Stimulated activated CD4-positive, alpha-beta T cell treated with anti-CD3 and anti-CD28 coated beads, Interleukin-4, amount 100 ng/mL, for 48 hours (primary cell): Measurements from ENCODE around the gene ZNF777.
A peak's percentile ranks its signal among the peaks of the same experiment; 100 is the strongest.
"Not testable (repeated sequence)": the region's sequence is repeated elsewhere in the genome, so short reads cannot be mapped to it uniquely, and the experiment has no call there.

Experiments
- DNase-seq, 2 donors: peaks; one replicate each; pipeline ENCODE4 v3.0.0-alpha.2; 2020; ENCODE audit warnings: low read depth in 2 of 2

The ZNF777 gene

GRCh38 chr7:149455175-149455950 is 5.5 kb downstream of the ZNF777 start:
- DNase-seq, result no peak

DNA sequence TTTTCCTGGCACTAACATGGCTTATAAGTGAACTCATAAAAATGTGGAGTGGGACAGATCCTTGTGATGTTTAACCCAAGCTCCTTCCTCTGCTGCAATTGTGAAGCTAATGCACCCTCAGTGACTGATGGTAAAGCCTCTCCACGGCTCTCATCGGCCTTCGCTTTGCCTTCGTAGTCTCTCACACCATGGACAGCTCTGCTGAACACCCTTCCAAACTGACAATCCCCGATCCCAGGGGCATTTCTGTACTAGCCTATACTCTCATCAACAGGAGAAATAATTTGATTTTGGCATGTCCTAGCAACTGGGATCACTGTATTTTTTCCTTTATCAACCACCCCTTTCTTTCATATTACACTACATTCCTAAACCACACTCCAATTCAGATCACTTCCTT is 6.1 kb downstream of the ZNF777 start:
- DNase-seq, result no peak

GRCh38 chr7:149454006-149454405 is 6.9 kb downstream of the ZNF777 start:
- DNase-seq, result no peak

- no peak for DNase-seq
Measured at GRCh38 chr7:149450821-149451220, 10.0 kb downstream of the ZNF777 start.

GRCh38 chr7:149449897-149450296 is 11.0 kb downstream of the ZNF777 start:
- DNase-seq, result no peak

DNA sequence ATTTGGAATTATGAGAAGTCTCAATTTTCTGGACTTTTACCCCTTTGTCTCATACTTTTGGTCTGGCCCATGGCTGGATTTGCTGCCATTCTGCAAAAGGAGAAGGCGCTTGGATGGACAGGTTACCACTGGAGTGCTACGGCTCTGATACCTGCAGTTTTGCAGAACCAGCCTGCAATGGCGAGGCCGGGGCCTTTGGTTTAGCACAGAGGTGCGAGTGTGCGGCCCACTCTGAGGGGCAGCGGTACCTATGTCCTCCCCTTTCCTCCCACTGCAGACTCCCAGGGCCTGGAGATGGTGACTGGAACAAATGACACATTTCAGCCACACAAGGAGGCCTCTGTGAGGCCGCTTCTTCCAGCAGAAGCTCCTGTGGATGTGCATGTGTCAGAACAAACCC is 11.9 kb downstream of the ZNF777 start:
- no peak for DNase-seq

DNA sequence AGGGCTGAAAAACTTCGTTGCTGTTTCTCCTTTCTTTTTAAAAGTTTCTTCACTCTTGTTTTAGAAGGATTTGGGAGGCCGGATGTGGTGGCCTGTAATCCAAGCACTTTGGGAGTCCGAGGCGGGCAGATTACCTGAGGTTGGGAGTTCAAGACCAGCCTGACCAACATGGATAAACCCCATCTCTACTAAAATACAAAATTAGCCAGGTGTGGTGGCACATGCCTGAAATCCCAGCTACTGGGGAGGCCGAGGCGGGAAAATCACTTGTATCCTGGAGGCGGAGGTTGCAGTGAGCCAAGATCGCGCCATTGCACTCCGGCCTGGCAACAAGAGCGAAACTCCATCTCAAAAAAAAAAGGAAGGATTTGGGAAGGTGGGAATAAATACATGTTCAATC is 14.8 kb downstream of the ZNF777 start:
- DNase-seq, result not testable (repeated sequence)

- DNase-seq, result no peak
Measured at GRCh38 chr7:149444287-149444686, 16.6 kb downstream of the ZNF777 start.

GRCh38 chr7:149443523-149443922 is 17.3 kb downstream of the ZNF777 start:
- no peak for DNase-seq

DNA sequence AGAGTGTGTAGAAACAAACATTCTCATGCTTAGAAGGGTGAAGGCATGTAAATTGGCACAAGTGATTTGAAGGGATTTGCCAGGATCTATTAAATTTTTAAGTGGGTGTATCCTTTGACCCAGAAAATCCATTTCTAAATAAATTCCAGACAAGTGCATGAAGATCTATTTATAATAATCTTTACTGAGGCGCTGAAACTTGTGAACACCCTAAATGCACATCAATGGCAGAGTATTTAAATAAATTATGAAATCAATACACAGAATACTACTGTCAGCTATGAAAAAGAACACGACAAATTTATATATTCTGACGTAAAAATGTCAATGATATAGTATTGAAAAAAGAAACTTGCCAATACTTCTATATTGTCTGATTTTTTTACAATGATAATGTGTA is 17.9 kb downstream of the ZNF777 start:
- no peak for DNase-seq

DNA sequence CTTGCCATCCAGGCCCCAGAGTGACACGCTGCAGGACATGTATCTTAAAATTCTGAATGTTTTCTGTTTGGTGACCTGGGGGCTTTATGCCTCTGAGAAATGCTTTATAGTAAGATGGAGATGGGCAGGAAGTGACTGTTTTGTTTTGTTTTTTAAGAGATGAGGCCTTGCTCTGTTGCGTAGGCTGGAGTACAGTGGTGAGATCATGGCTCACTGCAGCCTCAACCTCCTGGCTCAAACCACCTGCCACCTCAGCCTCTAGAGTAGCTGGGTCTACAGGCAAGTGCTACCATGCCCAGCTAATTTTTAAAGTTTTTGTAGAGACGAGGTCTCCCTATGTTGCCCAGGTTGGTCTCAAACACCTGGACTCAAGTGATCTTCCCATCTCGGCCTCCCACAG is 20.6 kb downstream of the ZNF777 start:
- DNase-seq, result no peak

GRCh38 chr7:149436358-149436757 is 24.5 kb downstream of the ZNF777 start:
- DNase-seq, result no peak

DNA sequence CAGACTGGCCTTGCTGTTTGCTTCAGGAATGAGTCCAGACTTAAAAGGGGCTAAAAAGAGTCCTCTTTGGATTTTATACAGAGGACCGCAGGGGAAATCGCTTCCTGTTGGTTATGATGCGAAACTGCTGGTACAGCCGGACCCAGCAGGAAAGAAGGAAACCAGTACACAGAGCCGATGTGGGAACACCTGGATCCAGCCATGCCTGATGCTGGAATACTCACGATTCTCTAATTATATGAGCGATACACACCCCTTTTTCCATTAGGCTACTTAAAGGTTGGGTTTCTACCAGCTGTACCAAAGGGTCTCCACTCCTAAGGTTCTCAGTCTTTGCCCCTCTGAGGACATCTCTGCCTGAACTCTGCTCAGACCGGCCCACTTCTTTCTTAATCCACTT is 27.7 kb downstream of the ZNF777 start:
- no peak for DNase-seq

DNA sequence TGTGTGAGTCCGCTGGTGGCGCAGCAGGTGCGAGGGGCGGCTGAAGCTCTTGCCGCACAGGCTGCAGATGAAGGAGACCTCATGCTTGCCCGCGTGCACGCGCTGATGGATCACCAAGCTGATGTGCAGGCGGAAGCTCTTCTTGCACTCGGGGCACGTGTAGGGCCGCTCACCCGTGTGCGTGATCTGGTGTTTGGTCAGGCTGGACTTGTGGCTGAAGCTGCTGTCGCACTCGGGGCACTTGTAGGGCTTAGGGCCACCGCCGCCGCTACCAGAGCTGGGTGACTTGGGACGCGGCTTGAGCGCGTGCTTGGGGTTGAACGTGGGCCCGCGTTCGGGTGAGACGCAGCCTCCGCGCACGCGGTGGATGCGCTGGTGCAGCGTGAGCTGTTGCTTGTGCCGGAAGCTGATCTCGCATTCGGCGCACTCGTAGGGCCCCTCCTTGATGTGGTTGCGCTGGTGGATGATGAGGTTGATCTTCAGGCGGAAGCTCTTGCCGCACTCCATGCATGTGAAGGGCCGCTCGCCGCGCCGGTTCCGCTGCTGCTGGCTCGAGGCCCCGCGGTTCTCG is 28.7 kb downstream of the ZNF777 start:
- DNase-seq, result no peak

DNA sequence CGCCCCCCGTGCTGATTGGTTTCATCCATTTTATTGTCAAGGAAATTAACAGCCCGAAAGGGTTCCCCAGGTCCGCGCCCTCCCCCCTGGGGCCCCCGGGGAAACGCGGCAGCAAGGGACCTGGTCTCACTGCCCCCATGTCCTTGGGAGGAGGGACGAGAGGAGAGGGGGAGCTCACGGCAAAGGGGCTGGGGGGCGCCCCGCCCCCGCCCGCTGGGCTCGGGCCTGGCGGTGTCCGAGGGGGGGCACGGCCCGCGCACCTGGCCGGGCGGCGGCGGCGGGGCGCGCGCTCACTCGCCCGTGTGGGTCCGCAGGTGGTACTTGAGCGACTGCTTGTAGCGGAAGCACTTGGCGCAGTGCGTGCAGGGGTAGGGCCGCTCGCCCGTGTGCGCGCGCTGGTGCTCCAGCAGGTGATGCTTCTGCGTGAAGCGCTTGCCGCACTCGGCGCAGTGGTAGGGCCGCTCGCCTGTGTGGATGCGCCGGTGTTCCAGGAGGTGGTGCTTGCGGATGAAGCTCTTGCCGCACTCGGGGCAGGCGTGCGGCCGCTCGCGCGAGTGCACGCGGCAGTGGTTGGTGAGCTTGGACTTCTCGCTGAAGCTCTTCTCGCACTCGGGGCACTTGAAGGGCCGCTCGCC is 29.3 kb downstream of the ZNF777 start:
- no peak for DNase-seq

DNA sequence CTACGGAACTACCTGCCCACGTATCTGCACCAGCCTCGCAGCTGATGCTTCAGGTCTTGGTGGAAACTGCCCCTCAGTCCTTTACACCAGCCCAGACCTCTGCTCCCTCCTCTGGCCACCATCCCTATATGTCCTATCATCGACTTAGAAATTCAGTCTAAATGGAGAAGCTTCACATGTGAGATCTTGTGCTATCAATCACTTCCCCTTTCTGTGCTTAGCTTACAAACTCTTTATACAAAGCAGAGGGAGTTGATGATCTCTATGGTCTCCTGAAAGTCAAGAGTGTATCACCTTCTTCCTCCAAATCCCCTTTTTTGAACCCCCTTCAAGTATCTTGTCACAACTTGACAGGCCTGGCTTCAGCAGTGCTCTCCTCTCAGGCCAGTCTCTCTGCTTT is 30.7 kb downstream of the ZNF777 start:
- no peak for DNase-seq

DNA sequence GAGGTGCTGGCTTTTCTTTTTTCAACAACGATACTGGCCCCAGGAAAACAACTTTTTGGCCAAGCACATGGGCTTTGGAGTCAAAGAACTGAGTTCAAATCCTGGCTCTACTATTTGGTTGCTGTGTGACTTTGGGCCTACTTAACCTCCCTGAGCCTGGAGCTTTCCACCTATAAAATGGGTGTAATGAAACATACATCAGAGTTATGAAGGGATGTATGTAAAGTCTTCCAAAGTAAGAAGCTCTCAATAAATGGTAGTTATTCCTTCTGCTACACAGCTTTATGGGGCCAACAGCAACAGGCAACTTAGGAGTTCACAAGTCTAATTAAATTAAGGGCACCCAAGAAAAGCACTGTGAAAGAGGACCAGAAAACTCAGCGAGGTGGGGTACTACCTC is 33.0 kb downstream of the ZNF777 start:
- DNase-seq, result no peak

DNA sequence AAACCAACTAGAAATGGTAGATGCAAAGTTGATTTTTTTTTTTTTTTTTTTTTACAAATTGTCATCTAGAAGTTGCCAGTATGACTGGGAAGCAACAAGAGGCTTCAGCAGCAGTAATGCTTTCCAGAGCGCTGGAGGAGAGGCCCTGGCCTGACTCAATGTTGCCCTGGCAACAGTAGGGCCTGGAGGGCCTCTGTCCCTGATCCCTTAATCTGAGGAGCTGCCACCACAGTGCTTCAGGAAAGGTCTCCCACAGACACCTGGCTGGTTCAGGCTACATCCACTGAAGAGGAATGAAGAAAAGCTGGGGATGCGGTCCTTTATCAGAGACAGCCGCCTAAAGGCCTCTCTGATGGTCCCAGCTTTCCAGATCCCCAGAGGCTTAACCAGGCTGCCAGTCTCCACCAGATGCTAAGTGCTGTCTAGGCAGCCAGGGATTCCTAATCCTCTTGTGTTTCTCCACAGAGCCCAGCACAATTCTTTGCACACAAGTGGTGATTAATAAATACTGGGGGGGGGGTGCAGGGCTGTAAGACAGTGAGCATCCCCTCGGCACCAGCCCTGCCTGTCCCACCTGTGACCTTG is 33.7 kb downstream of the ZNF777 start:
- DNase-seq, result no peak

GRCh38 chr7:149423449-149424110 is 37.3 kb downstream of the ZNF777 start:
- no peak for DNase-seq

GRCh38 chr7:149422914-149423301 is 38.0 kb downstream of the ZNF777 start:
- DNase-seq, result peak in 1 of 2 donors; percentile 20

GRCh38 chr7:149422162-149422913 is 38.5 kb downstream of the ZNF777 start:
- DNase-seq, result peak; percentile 60 to 64

GRCh38 chr7:149420006-149420405 is 40.9 kb downstream of the ZNF777 start:
- DNase-seq, result no peak
